HG03457 (cell line): ENCODE measurements around the gene FUCA1.
"Not testable (repeated sequence)": the region's sequence is repeated elsewhere in the genome, so short reads cannot be mapped to it uniquely, and the experiment has no call there.

Experiments
- ATAC-seq: cut with Tn5 transposase; IDR thresholded peaks from one replicate; pipeline ENCODE4 v1.9.1; 2021; ENCODE audit warnings: moderate number of reproducible peaks; ENCODE audit not compliant: unreplicated experiment

The FUCA1 gene

DNA sequence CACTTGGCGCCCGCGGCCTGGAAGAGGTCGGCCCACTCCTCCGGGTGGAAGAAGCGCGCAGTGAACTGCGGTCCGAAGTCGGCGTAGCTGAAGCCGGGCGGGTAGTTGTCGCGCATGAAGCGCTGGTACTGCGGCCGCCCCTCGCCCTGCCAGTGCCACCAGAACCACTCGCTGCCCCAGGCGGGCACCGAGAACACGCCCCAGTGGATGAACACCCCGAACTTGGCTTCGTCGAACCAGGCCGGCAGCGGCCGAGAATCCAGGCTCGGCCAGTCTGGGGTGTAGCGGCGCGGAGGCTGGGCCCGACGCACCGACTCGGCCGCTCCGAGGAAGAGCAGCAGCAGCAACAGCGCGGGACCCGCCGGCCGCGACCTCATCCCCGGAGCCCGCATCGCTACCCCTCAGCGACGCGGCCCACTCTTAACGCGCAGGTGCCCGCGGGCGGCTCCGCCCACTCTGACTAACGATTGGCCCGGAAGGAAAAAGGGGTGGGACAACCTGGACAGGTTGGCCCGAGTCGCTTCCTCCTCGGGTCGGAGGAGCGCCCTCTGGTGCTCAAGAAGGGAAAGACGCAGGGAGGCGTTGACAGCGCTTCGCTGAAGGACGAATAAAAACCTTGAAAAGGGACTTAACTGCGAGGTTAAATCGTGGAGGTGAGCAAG is at the start of gene FUCA1:
Gene FUCA1, minus strand, starts transcription at position 396 of the 662 bp plus-strand sequence. Its CDS starts 4 bp downstream, at position 392.
- peak; percentile 82 for ATAC-seq

DNA sequence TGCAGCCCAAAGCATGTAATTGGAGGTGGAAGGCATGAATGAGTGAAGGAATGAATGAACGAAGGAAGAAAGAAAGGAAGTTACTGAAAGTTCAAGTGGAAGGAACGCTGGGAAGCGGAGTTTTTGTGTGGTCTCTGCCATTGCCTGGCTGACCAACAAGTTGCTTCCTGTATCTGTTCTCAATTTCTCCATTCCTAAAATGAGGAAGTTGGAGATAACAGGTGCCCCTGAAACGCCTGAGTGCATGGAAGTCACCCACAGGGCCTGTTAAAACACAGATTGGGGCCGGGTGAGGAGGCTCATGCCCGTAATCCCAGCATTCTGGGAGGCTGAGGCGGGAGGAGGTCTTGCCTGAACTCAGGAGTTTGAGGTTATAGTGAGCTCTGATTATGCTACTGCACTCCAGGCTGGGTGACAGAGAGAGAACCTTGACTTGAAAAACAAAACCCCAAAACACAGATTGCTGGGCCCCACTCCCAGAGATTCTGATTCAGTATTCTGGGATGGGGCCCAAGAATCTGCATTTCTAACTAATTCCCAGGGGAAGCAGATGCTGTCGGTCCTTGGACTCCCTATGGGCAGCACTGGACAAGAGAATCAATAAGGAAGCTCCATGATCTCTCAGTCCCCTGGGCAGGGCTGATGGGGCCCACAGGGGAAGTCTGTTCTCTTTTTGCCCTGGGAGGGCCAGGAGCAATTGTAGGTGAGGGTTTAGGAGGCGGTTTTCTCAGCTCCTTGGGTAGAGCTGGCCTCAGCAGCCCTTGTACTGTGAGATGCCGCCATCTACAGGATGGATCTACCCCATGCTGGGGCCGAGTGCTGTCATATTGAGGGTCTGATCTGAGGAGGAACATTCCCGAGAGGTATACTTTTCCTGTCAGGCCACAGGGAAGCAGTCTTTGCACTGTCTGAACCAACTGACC is 48.4 kb upstream of the FUCA1 start:
- ATAC-seq: no peak

DNA sequence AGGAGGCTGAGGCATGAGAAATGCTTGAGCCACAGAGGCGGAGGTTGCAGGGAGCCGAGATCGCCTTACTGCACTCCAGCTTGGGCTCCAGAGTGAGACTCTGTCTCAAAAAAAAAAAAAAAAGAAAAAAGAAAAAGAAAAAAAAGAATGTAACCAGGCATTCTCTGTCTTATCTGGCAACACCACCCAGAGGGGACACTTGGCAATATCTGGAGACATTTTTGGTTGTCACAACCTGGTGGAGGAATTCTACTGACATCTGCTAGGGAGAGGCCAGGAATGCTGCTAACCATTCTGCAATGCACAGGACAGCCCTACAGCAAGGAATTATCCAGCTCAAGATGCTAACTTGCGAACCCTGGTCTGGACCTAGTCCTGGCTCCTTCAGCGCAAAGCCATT is 47.4 kb upstream of the FUCA1 start:
- ATAC-seq: no peak

DNA sequence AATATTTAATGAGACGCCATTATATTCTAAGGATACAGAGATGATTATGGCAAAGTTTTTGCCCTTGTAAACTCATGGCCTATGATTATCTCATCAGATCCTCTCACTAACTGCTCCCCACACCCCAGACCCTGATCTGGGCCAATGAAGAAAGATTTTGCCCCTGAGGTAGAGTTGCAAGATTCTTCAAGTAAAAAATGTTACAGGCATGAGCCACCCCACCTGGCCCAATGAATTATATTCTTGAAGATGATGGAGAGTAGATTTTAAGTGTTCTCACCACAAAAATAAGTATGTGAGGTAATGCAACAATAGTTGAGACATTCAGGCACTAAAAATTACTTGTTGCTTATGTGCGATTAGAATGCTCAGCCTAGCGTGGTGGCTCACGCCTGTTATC is 46.8 kb upstream of the FUCA1 start:
- ATAC-seq: no peak

DNA sequence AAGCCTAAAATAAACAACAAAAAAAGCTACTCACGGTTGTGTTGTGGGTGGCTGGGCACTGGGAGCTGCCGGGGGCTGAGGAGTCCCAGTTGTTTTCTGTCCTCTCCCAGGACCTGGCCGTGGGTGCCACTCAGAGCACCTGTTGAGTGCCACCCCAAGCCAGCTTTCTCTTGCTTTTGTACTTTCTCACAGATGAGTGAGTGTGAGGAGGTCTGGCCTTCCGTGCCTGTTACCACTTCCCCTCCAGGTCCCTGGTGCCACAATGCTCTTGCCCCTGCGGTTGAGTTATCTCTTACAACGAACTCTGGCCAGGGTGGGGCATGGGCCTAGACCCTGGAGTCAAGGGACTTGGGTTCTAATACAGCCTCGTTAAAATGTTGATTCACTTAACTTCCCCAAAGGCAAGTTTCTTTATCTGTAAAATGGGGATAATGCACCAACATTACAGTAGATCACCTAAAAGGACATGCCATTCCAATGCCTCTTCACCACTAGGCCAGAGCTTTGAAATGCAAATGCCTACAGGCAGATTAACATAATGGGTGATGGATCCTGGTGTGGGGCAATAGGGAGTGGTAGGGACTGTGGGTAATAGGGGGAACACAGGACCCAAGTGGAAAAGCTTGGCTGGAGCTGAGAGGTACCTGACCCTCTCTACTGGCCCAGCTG is 45.3 kb upstream of the FUCA1 start, which contains the start of gene CNR2:
Gene CNR2, minus strand, starts transcription at position 151 of the 669 bp plus-strand sequence. CDS start 37,745 bp downstream, outside the sequence.
- no peak for ATAC-seq

DNA sequence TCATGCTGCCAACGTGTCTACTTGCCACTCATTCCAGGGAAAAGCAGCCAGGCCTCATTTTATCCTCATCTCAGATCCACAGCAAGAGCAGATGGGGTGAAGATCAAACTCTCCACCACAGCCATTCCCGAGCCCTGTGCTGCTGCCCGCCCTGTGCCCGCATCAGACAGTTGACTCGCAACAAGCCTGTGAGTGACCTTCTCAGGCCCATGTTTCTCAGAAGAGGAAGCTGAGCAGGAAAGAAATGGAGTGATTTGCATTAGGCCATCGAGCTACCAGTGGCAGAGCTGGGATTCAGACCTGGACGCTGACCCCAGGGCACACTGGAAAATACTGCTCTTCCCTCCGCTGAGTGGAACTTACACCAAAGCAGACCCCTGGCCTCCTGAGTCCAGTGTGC is 43.8 kb upstream of the FUCA1 start:
- no peak for ATAC-seq

- no peak for ATAC-seq
These were observed 42.6 kb upstream of the FUCA1 start for GRCh38 chr1:23910553-23911246.

GRCh38 chr1:23910144-23910543 is 42.1 kb upstream of the FUCA1 start:
- ATAC-seq: no peak

GRCh38 chr1:23909412-23909811 is 41.3 kb upstream of the FUCA1 start:
- ATAC-seq: no peak

DNA sequence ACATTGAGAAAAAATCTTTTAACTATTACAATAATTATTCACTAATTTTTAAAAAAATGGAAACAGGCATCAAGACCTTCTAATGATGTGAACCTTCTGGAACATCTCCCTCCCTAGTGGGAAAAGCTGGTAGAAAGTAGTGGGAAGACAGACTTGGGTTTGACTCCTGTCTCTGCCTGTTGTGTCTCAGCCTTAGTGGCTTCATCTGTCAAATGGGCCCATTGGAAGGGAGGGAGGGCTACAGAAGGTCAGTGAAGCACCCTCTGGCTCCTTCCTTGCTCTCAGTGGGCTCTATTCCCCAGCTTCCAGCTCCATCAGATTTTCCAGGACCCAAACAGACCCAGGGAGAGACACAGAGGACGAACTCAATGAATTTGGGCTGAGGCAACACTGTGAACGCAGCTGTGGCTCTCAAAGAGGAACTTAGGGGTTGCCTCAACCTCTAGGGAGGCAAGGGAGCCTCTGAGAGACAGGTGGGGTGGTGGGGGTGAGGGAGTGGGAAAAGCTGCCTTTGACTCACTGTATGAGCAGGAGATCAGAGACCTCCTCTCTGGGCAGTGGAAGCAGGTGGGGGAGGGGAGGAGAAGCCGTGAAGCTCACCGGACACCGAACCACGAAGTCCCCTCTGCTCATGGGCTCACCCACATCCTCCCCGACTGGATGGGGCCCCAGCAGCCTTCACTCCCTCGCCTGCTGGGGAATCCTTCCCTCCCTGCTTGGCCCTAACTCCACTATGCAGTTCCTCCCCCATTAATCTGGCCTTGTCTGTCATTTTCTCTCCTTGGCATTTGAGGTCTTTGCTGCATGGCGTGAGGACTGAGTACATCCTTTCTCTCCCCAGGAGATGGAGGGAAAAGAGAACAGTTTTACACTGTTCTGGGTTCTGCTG is 40.6 kb upstream of the FUCA1 start:
- no peak for ATAC-seq

GRCh38 chr1:23906731-23907130 is 38.6 kb upstream of the FUCA1 start:
- no peak for ATAC-seq

GRCh38 chr1:23905461-23906025 is 37.5 kb upstream of the FUCA1 start:
- no peak for ATAC-seq

- ATAC-seq: no peak
These were observed 36.8 kb upstream of the FUCA1 start for GRCh38 chr1:23904748-23905357.

DNA sequence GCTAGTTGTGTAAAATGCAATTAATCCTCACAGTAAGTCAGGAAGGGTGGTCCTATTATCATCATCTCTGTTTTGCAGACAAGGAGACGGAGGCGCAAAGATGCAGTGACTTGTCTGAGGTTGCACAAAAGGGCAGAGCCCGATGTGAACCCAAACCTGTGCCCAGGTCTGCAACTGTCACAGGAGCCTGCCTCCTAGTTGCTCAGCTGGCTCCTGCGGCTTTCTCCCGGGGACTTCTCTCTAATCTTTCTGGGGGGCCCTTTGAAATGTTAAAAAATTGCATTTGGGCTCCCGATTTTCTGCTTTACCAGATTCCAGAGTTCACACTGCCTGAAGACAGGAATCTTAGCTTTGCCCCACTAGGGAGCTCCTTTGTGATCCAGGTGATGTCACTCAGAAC is 35.7 kb upstream of the FUCA1 start:
- ATAC-seq: no peak

DNA sequence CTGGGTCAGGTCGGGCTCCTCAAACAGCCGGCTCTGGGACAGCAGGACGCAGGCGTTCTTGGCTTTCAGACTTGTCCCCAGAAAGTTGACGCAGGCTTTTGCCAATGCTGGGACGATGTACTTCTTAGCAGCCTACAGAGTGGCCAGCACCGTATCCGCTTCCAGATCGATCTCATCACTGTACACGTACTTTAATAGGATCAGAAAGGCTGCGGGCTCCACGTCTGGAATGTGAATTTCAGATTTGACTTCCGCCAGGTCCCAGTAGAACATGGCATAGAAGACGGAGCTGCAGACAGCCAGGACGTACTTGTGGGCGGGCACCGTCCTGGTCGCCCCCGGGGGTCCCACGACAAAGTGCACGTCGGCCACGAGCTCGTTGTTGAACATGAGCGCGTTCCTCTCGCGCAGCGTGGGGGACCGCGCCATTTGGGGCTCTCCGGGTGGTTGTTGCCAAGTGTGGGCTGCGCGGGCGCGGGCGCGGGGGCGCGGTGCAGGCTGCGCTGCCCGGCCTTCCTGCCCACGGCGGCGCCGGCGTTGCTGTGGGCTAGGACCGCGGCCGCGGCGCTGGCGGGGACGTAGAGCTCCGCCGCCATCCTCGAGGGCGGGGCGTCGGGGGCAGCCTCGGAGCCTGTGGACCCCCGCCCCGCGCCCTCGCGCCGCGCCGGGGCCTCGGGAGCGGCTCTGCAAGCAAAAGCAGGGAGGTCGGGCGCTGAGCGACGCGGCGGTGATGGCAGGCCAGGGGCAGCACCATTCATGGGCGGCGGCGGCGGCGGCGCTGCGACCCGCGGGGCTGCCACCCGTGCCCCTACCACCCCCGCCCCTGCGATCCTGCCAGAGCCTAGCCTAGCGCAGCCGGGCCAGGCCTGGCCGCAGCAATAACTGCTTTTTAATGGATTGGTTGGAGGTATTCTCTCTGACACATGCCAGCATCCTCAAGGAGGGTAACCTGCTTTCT is 34.5 kb upstream of the FUCA1 start:
- no peak for ATAC-seq

- not testable (repeated sequence) for ATAC-seq
These were observed 31.9 kb upstream of the FUCA1 start for GRCh38 chr1:23900017-23900416.

GRCh38 chr1:23899070-23899469 is 31.0 kb upstream of the FUCA1 start:
- no peak for ATAC-seq

- no peak for ATAC-seq
These were observed 29.0 kb upstream of the FUCA1 start for GRCh38 chr1:23897083-23897482.
